Gastrocnemius medialis (tissue), 4 donors: ENCODE results near the gene WDR82. TPM values are rescaled to one million over a fixed set of nuclear protein-coding genes. Genes with fewer than 3 reads are reported as not detected.

Source experiments
- ATAC-seq, 2 donors: fragments of 150-250 bp; one replicate each; pipeline ENCODE4 v1.9.1; 2016
- DNase-seq, 2 donors: peaks; one replicate each; pipeline ENCODE4 v3.0.0-alpha.2; 2019
- H3K27ac ChIP-seq, 4 donors: fragments of 200-600 bp; sonication (generic); 1 replicate in 1 of 4; 2 replicates in 3 of 4; pipeline ENCODE4 v1.5.1; 2016 to 2018; ENCODE audit warnings: mild to moderate bottlenecking in 2 of 4, moderate library complexity in 1 of 4
- H3K27me3 ChIP-seq, 3 donors: fragments of 200-600 bp; sonication (generic) in 2 of 3; 1 replicate in 1 of 3; 2 replicates in 2 of 3; pipeline versions ENCODE4 v1.5.1 to v1.6.0; 2016 to 2019; ENCODE audit warnings: mild to moderate bottlenecking in 1 of 3, moderate library complexity in 1 of 3
- H3K36me3 ChIP-seq, 2 donors: fragments of 200-600 bp; sonication (generic) in 1 of 2; one replicate each; pipeline ENCODE4 v1.5.1; 2017 to 2018
- H3K4me1 ChIP-seq, 2 donors: fragments of 200-600 bp; sonication (generic) in 1 of 2; one replicate each; pipeline ENCODE4 v1.5.1; 2016 to 2017; ENCODE audit warnings: mild to moderate bottlenecking in 2 of 2
- H3K4me3 ChIP-seq, 4 donors: fragments of 200-600 bp; sonication (generic) in 3 of 4; 1 replicate in 1 of 4; 2 replicates in 3 of 4; pipeline ENCODE4 v1.5.1; 2016 to 2019; ENCODE audit warnings: mild to moderate bottlenecking in 2 of 4
- H3K9me3 ChIP-seq, 3 donors: fragments of 200-600 bp; sonication (generic) in 2 of 3; 1 replicate in 1 of 3; 2 replicates in 2 of 3; pipeline ENCODE4 v1.5.1; 2016 to 2019
- CTCF ChIP-seq, 5 experiments: fragments of 450-650 bp in 3 of 5; fragments of 200-600 bp in 2 of 5; sonication (generic) in 2 of 5; IDR thresholded peaks in 4 of 5; conservative IDR thresholded peaks in 1 of 5; 1 replicate in 4 of 5; 2 replicates in 1 of 5; pipeline ENCODE4 v1.5.1; 2016 to 2019; ENCODE audit warnings: antibody characterized with exemption in 5 of 5, mild to moderate bottlenecking in 3 of 5, moderate library complexity in 3 of 5
- POLR2A ChIP-seq, 2 donors: fragments of 450-650 bp; IDR thresholded peaks; one replicate each; pipeline ENCODE4 v1.6.1; 2017; ENCODE audit warnings: antibody characterized with exemption in 2 of 2, mild to moderate bottlenecking in 2 of 2, moderate library complexity in 2 of 2
- in situ Hi-C, 4 donors: fragments of 200-750 bp; cut with MboI; loops; one replicate each; pipeline versions ENCODE4 v1.15.0 to v1.8.0; 2017; ENCODE audit warnings: low sequenced_read_pairs in 4 of 4
- intact Hi-C: fragments of 100-400 bp; cut with DNase I; formaldehyde crosslinking; loops from one replicate; pipeline ENCODE4 v1.15.1; 2023; ENCODE audit warnings: low total_unique reads
- total RNA-seq, 4 donors: library from RNA; depleted of rRNA; stranded (reverse); fragments of >200 nt; gene quantifications; one replicate each; pipeline versions ENCODE4 v1.1.0 to v1.2.3, GENCODE V29; 2016

The WDR82 gene
- total RNA-seq, 4 donors from 2014 or later = 54.1 to 64.9 (median 59.3) TPM

- in situ Hi-C loops = no loop called here
- intact Hi-C loops = no loop called here
- ATAC-seq = no peak
- DNase-seq = no peak
- Histone ChIP-seq H3K27me3 (no peaks in the 10 kb centered on the region), H3K27ac (no peak overlapping the region), H3K4me3 (no peak overlapping the region), H3K4me1 (peaks cover 2 to 7% of the 10 kb centered on the region in 2 donors), H3K9me3 (no peaks in the 10 kb centered on the region), H3K36me3 (peaks cover 5 to 91% of the 10 kb centered on the region in 2 donors)
- no peak for TF ChIP-seq POLR2A (IDR thresholded peaks at IDR 0.05)
- no peak for TF ChIP-seq CTCF (IDR thresholded peaks at IDR 0.05 in 4 of 5, conservative IDR thresholded peaks at IDR 0.05 in 1 of 5)
These were observed 67.1 kb downstream of the WDR82 start for GRCh38 chr3:52211268-52211891.

GRCh38 chr3:52210550-52211046 lies 67.9 kb downstream of the WDR82 start:
- H3K27ac ChIP-seq = no peak overlapping the region
- intact Hi-C loops (no loop called here), in situ Hi-C loops (no loop called here)
- no peaks in the 10 kb centered on the region for H3K27me3 ChIP-seq
- DNase-seq (no peak), ATAC-seq (peak in 1 of 2 donors; percentile 47)
- H3K9me3 ChIP-seq = no peaks in the 10 kb centered on the region
- H3K4me1 ChIP-seq = no peaks in the 10 kb centered on the region
- peaks cover 5 to 99% of the 10 kb centered on the region in 2 donors for H3K36me3 ChIP-seq
- TF ChIP-seq POLR2A (IDR thresholded peaks at IDR 0.05) = no peak
- no peak for TF ChIP-seq CTCF (IDR thresholded peaks at IDR 0.05 in 4 of 5, conservative IDR thresholded peaks at IDR 0.05 in 1 of 5)
- H3K4me3 ChIP-seq = no peak overlapping the region

GRCh38 chr3:52210037-52210436 lies 68.4 kb downstream of the WDR82 start:
- Histone ChIP-seq H3K27ac (no peak overlapping the region), H3K4me3 (no peak overlapping the region), H3K4me1 (no peaks in the 10 kb centered on the region), H3K36me3 (peaks cover 5 to 100% of the 10 kb centered on the region in 2 donors), H3K27me3 (no peaks in the 10 kb centered on the region), H3K9me3 (no peaks in the 10 kb centered on the region)
- intact Hi-C loops = no loop called here
- no peak for DNase-seq
- ATAC-seq = no peak
- TF ChIP-seq POLR2A (IDR thresholded peaks at IDR 0.05) (no peak), CTCF (IDR thresholded peaks at IDR 0.05 in 4 of 5, conservative IDR thresholded peaks at IDR 0.05 in 1 of 5) (no peak)
- in situ Hi-C loops = no loop called here

- DNase-seq (no peak), ATAC-seq (no peak)
- intact Hi-C loops (no loop called here), in situ Hi-C loops (no loop called here)
- Histone ChIP-seq H3K4me3 (no peak overlapping the region), H3K4me1 (no peaks in the 10 kb centered on the region), H3K27ac (no peak overlapping the region), H3K36me3 (peaks cover 9 to 100% of the 10 kb centered on the region in 2 donors), H3K27me3 (no peaks in the 10 kb centered on the region), H3K9me3 (no peaks in the 10 kb centered on the region)
- TF ChIP-seq CTCF (IDR thresholded peaks at IDR 0.05 in 4 of 5, conservative IDR thresholded peaks at IDR 0.05 in 1 of 5) (no peak), POLR2A (IDR thresholded peaks at IDR 0.05) (no peak)
These were observed 69.9 kb downstream of the WDR82 start for GRCh38 chr3:52208556-52208955.
